ENCODE data around the gene ACSL1. TPM values are rescaled to one million over a fixed set of nuclear protein-coding genes. Genes with fewer than 3 reads are reported as not detected.

Gene ACSL1
- polyA plus RNA-seq, 1 experiment: 8.1 TPM

DNA sequence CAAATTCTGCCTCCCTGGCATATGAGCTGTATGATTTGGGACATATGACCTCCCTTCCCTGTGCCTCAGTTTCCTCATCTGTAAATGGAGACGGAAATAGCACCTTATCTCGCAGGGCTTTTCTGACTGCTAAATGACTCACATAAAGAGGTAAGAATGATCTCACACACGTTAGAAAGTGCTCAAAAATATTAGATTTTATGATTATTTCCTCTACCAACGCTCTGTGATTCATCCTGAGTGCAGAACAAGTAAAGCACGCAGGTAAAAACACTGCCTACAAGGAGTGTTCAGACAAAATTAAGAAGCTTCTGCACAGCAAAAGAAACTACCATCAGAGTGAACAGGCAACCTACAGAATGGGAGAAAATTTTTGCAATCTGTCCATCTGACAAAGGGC lies 21.1 kb downstream of the ACSL1 start:
- Histone ChIP-seq H3K4me3 (ENCODE audit: low read depth, low read length) (no peak overlapping the region), H3K36me3 (ENCODE audit: control insufficient read depth, insufficient read depth, low read length) (no peaks in the 10 kb centered on the region), H3K27me3 (ENCODE audit: control insufficient read depth, insufficient read depth, low read length) (no peaks in the 10 kb centered on the region)
- ChIA-PET POLR2A (no interaction called here), CTCF (no interaction called here)
- DNase-seq (ENCODE audit: low read depth): no peak
- TF ChIP-seq, protein P1, sequence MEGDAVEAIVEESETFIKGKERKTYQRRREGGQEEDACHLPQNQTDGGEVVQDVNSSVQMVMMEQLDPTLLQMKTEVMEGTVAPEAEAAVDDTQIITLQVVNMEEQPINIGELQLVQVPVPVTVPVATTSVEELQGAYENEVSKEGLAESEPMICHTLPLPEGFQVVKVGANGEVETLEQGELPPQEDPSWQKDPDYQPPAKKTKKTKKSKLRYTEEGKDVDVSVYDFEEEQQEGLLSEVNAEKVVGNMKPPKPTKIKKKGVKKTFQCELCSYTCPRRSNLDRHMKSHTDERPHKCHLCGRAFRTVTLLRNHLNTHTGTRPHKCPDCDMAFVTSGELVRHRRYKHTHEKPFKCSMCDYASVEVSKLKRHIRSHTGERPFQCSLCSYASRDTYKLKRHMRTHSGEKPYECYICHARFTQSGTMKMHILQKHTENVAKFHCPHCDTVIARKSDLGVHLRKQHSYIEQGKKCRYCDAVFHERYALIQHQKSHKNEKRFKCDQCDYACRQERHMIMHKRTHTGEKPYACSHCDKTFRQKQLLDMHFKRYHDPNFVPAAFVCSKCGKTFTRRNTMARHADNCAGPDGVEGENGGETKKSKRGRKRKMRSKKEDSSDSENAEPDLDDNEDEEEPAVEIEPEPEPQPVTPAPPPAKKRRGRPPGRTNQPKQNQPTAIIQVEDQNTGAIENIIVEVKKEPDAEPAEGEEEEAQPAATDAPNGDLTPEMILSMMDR (IDR thresholded peaks at IDR 0.05; ENCODE audit: insufficient read depth, low read depth, low read length): no peak

DNA sequence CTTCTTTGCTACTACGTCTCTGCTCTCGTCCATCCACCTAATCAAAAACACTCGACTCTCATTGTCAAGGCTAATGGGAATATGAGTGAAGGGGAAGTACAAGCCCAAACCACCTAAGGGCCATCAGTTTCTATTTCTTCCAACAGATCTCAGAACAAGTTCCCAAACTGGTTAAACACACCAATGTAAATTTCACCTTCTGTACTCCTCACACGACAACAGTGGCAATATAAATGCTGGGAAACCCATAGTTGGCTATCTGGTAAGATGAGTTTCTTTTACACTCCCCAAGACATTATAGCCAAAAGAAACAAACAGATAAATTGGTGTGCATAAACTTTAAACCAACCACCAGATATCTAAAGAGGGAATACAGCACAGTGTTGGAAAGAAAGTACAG lies 21.9 kb downstream of the ACSL1 start:
- CTCF ChIA-PET: interaction anchor here (1.1 kb wide), 1 partner anchor 15 kb away, joined by 3 read pairs; no protein-coding TSS in a partner anchor
- TF ChIP-seq, protein P1 (IDR thresholded peaks at IDR 0.05; ENCODE audit: insufficient read depth, low read depth, low read length): no peak
- H3K4me3 ChIP-seq (ENCODE audit: low read depth, low read length): no peak overlapping the region
- no peak for DNase-seq (ENCODE audit: low read depth)
- no peaks in the 10 kb centered on the region for H3K36me3 ChIP-seq (ENCODE audit: control insufficient read depth, insufficient read depth, low read length)
- H3K27me3 ChIP-seq (ENCODE audit: control insufficient read depth, insufficient read depth, low read length): no peaks in the 10 kb centered on the region
- POLR2A ChIA-PET: no interaction called here

DNA sequence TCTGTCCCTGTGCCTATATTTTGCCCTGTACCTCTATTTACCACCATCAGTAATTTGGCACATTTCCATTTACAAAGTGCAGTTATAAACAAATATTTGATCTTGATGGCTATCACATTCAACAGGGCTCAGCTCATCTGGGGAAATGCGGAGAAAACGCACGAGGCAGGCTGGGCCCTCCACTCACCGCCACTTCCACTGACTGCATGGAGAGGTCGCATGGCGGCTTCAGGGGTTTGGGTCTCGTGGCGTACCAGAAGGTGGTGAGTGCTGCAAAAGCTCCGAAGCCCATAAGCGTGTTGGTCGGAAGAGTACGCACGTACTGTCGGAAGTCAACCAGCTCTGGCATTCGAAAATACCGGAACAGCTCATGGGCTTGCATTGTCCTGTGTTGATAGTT lies 22.6 kb downstream of the ACSL1 start:
- Histone ChIP-seq H3K36me3 (ENCODE audit: control insufficient read depth, insufficient read depth, low read length) (no peaks in the 10 kb centered on the region), H3K27me3 (ENCODE audit: control insufficient read depth, insufficient read depth, low read length) (no peaks in the 10 kb centered on the region), H3K4me3 (ENCODE audit: low read depth, low read length) (no peak overlapping the region)
- TF ChIP-seq, protein P1 (IDR thresholded peaks at IDR 0.05; ENCODE audit: insufficient read depth, low read depth, low read length): no peak
- ChIA-PET POLR2A (no interaction called here), CTCF (interaction anchor here (1.1 kb wide), 1 partner anchor 16 kb away, joined by 3 read pairs; no protein-coding TSS in a partner anchor)
- DNase-seq (ENCODE audit: low read depth): no peak

DNA sequence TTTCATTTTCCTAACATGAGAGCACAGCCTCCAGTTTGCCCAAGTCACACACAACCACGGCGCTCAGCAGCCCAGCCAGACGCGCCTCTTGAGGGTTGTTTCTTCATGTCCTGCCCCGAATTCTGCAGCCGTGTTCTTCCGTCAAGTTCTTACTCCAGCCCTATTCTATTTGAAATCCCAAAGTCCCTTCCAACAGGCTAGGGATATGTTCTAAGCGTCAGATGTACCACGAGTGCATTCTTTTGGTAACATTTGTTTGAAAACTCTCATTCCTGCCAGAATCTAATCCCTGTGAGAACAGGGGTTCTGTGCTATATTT lies 23.1 kb downstream of the ACSL1 start:
- H3K36me3 ChIP-seq (ENCODE audit: control insufficient read depth, insufficient read depth, low read length): no peaks in the 10 kb centered on the region
- H3K4me3 ChIP-seq (ENCODE audit: low read depth, low read length): no peak overlapping the region
- TF ChIP-seq, protein P1 (IDR thresholded peaks at IDR 0.05; ENCODE audit: insufficient read depth, low read depth, low read length): no peak
- ChIA-PET CTCF (no interaction called here), POLR2A (no interaction called here)
- H3K27me3 ChIP-seq (ENCODE audit: control insufficient read depth, insufficient read depth, low read length): no peaks in the 10 kb centered on the region
- no peak for DNase-seq (ENCODE audit: low read depth)

DNA sequence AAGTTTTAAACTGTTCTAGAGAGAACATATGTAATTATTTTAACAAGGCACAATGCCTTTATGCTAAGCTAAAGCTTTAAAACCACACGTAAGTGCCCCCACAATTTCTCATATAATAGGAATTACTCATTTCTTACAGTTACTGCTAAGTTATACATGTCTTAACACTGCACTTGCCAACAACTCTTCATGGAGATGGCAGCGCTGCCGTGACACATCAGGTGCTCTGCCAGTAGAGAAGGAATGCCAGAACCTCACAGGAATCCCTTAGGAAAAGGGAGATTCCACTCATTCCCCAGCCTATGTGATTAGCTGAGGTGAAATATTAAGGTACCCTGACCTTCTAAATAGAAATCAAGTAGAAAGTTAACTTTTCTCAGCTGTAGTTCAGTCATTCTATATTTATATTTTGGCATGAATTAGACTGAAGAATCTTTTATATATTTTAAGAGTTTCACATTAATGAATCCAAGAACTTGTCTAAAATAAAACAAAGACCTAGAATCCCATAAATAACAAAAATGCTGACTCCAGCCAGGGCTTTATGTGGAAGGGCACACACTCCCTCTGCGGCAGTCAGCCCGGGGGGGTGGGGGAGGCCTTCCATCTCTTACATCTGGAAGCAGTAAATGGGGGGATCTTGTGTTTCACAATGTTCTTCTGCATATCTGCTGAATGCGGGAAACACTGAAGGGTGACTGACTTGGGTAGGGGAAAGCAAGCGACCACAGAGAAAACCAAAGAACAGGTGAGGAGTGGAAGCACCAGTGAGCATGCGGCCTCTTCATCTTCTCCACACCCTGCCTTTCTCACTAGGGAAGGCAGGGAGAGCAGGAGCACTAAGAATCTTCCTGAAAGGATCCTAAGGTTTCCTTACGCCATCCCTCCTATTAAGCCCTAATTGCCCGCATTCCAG lies 23.7 kb downstream of the ACSL1 start:
- no peak for DNase-seq (ENCODE audit: low read depth)
- no peak overlapping the region for H3K4me3 ChIP-seq (ENCODE audit: low read depth, low read length)
- H3K36me3 ChIP-seq (ENCODE audit: control insufficient read depth, insufficient read depth, low read length): no peaks in the 10 kb centered on the region
- TF ChIP-seq, protein P1 (IDR thresholded peaks at IDR 0.05; ENCODE audit: insufficient read depth, low read depth, low read length): no peak
- ChIA-PET POLR2A (no interaction called here), CTCF (interaction anchor here (1.4 kb wide), 1 partner anchor 12 kb away, joined by 3 read pairs; no protein-coding TSS in a partner anchor)
- H3K27me3 ChIP-seq (ENCODE audit: control insufficient read depth, insufficient read depth, low read length): no peaks in the 10 kb centered on the region

All from BJ (cell line).